Ovary (tissue), 3 donors: ENCODE data around the gene LRMDA.

Experiments used
- CTCF ChIP-seq, 3 donors: fragments of 450-650 bp in 2 of 3; fragments of 200-600 bp in 1 of 3; IDR thresholded peaks; one replicate each; pipeline versions ENCODE4 v1.5.1 to v1.8.0; 2016 to 2022; ENCODE audit warnings: antibody characterized with exemption in 3 of 3, mild to moderate bottlenecking in 1 of 3
- EP300 ChIP-seq: sonication (generic); formaldehyde crosslinking; IDR thresholded peaks from one replicate; pipeline ENCODE4 v1.6.1; 2017; ENCODE audit warnings: antibody characterized with exemption
- donor health status: DM: no; HTN: no; CAD: no.

GRCh38 chr10:76085817-76086167, 654.4 kb downstream of the LRMDA start:
- TF ChIP-seq CTCF (IDR thresholded peaks at IDR 0.05) (no peak), EP300 (no peak)
